MG63 (cell line): Measurements from ENCODE around the gene WDR18. TPM values are rescaled to one million over a fixed set of nuclear protein-coding genes. Genes with fewer than 3 reads are reported as not detected.
A peak's percentile ranks its signal among the peaks of the same experiment; 100 is the strongest.

Source experiments
- DNase-seq: peaks from one replicate; pipeline ENCODE4 v3.0.0-alpha.2; 2020
- H3K27me3 ChIP-seq: fragments of 250-450 bp; sonication (Bioruptor Pico); 2 replicates; pipeline ENCODE4 v1.5.1; 2020; ENCODE audit warnings: mild to moderate bottlenecking, moderate library complexity
- H3K36me3 ChIP-seq: fragments of 250-450 bp; sonication (Bioruptor Pico); 2 replicates; pipeline ENCODE4 v1.5.1; 2020; ENCODE audit warnings: mild to moderate bottlenecking, moderate library complexity
- H3K4me3 ChIP-seq: fragments of 250-450 bp; sonication (Bioruptor Pico); 2 replicates; pipeline ENCODE4 v1.5.1; 2020; ENCODE audit warnings: mild to moderate bottlenecking, moderate library complexity
- H3K9me3 ChIP-seq: fragments of 250-450 bp; sonication (Bioruptor Pico); 2 replicates; pipeline ENCODE4 v1.5.1; 2020; ENCODE audit warnings: mild to moderate bottlenecking, moderate library complexity
- total RNA-seq: library from RNA; depleted of rRNA; stranded (reverse); fragments of >200 nt; shearing (Covaris generic); gene quantifications from 2 replicates; pipeline ENCODE4 v1.2.3, GENCODE V29; 2014; ENCODE audit warnings: low replicate concordance; rRNA removed

Gene WDR18, protein sequence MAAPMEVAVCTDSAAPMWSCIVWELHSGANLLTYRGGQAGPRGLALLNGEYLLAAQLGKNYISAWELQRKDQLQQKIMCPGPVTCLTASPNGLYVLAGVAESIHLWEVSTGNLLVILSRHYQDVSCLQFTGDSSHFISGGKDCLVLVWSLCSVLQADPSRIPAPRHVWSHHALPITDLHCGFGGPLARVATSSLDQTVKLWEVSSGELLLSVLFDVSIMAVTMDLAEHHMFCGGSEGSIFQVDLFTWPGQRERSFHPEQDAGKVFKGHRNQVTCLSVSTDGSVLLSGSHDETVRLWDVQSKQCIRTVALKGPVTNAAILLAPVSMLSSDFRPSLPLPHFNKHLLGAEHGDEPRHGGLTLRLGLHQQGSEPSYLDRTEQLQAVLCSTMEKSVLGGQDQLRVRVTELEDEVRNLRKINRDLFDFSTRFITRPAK
- 37.8 and 61.8 TPM in 2 replicates for total RNA-seq

GRCh38 chr19:984165-984967, at the start of gene WDR18:
Gene WDR18, plus strand, starts transcription at chr19:984345. Its CDS starts 9 bp downstream, at chr19:984354.
- DNase-seq: peak; percentile 82
- H3K27me3 ChIP-seq: no peaks in the 10 kb centered on the region
- peak within 1 kb of the TSS; percentile 91 for H3K4me3 ChIP-seq
- H3K36me3 ChIP-seq: peaks cover 4% of the 10 kb centered on the region
- H3K9me3 ChIP-seq: no peaks in the 10 kb centered on the region

DNA sequence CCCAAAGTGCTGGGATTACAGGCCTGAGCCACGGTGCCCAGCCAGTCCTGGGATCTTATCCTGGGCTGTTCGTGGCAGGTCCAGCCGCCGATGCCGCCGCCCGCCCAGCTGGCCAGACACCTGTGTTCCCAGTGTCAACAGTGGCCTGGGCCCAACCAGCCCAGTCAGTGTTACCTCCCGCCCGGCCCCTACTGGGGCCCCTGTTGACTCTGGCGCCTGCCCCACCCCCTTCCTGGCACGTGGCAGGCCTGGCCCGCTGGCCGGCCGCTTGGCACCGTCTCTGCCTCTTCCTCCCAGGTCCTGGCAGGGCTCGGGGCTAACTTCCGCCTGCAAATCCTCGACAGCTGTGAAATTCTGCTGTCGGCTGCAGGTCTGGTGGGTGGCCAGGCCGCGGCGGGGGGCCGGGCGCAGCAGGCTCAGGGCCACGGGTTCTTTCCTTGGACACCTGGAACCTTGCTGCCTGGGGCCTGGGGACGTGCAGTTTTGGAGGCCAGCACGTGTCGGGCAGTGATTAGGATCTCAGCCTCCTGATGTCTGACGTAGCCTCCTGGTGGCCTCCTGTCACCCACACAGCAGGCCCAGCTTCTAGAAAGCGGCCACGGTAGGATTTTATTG, 49.2 kb upstream of the WDR18 start:
- Histone ChIP-seq H3K4me3 (no peak overlapping the region), H3K36me3 (no peaks in the 10 kb centered on the region), H3K27me3 (no peaks in the 10 kb centered on the region), H3K9me3 (no peaks in the 10 kb centered on the region)
- peak; percentile 93 for DNase-seq

- no peaks in the 10 kb centered on the region for H3K9me3 ChIP-seq
- H3K27me3 ChIP-seq: no peaks in the 10 kb centered on the region
- H3K4me3 ChIP-seq: no peak overlapping the region
- no peak for DNase-seq
- H3K36me3 ChIP-seq: no peaks in the 10 kb centered on the region
Measured at GRCh38 chr19:936175-936546, 48.0 kb upstream of the WDR18 start.

DNA sequence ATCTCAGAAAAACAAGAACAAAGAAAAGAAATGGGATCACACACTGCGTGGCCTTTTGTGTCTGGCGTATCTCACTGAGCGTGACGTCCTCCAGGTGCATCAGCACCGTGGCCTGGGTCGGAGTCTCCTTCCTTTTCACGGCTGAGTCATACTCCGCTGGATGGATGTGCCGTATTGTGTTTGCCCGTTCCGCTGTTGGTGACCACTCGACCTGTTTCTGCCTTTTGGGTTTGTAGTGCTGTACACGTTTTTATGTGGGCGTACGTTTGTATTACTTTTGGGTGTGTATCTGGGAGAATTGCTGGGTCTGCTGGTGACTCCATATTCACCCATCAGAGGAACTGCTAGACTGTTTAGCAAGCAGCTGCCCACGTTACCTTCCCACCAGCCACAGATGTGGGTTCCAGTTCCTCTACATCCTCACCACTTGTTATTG, 46.9 kb upstream of the WDR18 start:
- Histone ChIP-seq H3K9me3 (no peaks in the 10 kb centered on the region), H3K27me3 (no peaks in the 10 kb centered on the region), H3K4me3 (no peak overlapping the region), H3K36me3 (no peaks in the 10 kb centered on the region)
- DNase-seq: no peak

DNA sequence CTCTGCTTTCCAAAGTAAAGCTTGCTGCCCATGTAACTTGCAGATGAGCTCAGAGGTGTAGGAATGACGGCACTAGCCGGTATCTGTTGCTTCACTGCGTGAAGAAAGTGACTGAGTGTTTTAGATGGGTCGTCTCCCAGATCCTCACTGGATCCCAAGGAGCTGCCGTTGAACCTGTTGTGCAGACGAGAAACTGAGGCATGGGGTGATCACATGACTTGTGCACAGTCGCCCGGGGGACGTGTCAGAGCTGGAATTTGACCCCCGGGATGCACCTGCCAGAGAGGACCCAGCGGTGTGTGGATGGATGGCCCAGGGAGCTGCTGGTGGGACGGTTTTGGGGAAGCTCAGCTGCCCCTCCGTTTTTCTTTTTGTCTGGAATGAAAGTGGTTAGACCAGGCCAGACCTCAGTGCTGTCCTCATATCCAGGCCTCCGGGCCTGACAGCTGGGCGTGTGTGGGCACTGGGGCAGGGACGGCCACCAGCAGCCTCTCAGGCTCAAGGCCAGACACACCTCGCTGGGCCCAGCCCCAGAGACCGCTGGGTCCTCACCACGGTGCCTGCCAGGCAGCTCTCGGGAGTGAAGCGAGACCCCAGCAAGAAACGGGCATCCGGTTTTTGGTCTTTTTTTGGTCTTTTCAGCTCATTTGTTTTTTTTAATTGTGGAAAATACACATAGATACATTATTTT, 45.8 kb upstream of the WDR18 start:
- DNase-seq: no peak
- H3K9me3 ChIP-seq: no peaks in the 10 kb centered on the region
- no peak overlapping the region for H3K4me3 ChIP-seq
- H3K27me3 ChIP-seq: no peaks in the 10 kb centered on the region
- no peaks in the 10 kb centered on the region for H3K36me3 ChIP-seq

DNA sequence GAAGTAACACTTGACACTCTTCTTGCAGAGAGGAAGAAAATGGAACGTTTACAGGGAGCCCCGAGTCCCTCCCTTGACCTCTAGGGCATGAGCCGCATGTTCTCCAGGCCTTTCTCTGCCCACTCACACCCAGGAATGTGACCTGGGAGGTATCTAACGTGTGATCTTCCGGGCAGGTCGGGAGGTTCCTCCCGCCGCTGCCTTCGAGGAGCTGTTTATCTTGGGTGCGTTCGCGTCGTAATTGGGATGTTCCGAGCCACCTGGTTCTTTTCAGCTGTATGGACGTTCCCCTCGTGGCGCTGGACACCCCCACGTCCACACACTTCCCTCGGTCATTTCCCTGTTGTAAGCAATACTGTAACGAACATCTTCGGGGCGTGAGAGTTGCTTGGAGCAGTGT, 44.7 kb upstream of the WDR18 start:
- DNase-seq: no peak
- no peaks in the 10 kb centered on the region for H3K36me3 ChIP-seq
- H3K4me3 ChIP-seq: no peak overlapping the region
- no peaks in the 10 kb centered on the region for H3K27me3 ChIP-seq
- H3K9me3 ChIP-seq: no peaks in the 10 kb centered on the region

- Histone ChIP-seq H3K36me3 (no peaks in the 10 kb centered on the region), H3K9me3 (no peaks in the 10 kb centered on the region), H3K27me3 (no peaks in the 10 kb centered on the region), H3K4me3 (no peak overlapping the region)
- DNase-seq: no peak
Measured at GRCh38 chr19:939922-940321, 44.2 kb upstream of the WDR18 start.

DNA sequence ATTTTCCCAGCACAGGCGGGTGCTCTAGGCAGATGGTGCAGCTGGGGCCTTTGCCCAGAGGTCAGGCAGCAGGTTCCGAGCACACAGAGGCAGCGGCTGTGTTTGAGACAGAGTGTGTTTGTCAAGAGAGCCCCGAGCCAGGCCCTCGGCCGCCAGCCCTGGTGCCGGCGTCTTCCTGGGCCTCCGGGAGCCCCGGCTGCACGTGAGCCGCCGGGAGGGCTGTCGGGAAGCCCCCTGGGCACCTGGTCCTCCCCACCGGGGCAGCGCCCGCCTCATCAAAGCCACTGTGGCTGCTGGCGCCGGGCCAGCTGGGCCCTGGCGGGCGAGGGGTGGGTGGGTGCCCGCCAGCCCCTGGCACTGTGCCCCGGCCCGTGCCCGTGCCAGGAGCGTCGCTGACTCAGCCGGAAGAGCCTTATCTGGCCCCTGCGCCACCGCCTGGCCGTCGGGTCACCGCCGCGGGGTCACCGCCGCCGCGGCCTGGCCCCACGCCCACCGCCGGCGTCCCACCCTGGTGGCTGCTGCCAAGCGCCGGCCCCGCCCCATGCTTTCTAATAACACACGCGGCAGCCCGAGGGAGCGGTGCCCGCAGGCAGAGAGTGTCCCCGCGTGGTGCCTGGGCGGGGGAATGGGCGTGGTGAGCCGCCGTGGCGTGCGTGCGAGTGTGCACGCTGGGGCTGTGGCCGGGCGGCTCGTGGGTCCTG, 43.4 kb upstream of the WDR18 start:
- no peaks in the 10 kb centered on the region for H3K27me3 ChIP-seq
- peak overlapping the region; percentile 40 for H3K4me3 ChIP-seq
- no peaks in the 10 kb centered on the region for H3K36me3 ChIP-seq
- H3K9me3 ChIP-seq: no peaks in the 10 kb centered on the region
- peak; percentile 88 for DNase-seq

GRCh38 chr19:941292-942132, 42.6 kb upstream of the WDR18 start:
- no peaks in the 10 kb centered on the region for H3K27me3 ChIP-seq
- H3K4me3 ChIP-seq: peak overlapping the region; percentile 40
- no peaks in the 10 kb centered on the region for H3K9me3 ChIP-seq
- DNase-seq: no peak
- H3K36me3 ChIP-seq: no peaks in the 10 kb centered on the region

DNA sequence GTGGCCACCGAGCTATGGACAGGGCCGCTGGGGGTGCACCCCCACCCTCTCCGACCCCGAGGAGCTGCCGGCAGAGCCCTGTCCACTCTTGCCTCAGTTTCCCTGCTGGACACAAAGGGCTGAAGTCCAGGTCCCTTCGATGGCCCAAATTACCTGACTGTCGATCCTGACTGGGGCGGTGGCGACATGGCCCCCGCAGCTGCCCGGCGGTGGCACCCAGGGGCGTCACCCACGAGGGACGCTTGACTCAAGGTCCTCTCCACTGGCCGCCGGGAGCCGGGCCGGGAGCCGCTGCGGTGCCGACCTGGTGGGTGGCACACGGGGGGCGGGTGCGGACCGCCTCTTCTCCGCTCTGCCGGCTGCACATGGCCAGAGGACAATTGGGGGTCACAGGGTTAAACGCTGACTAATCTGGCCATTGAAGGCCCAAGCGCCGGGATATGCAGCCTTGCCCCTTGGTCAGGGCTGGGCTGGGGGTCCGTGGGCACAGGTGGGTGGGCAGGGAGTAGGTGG, 42.0 kb upstream of the WDR18 start:
- H3K27me3 ChIP-seq: no peaks in the 10 kb centered on the region

DNA sequence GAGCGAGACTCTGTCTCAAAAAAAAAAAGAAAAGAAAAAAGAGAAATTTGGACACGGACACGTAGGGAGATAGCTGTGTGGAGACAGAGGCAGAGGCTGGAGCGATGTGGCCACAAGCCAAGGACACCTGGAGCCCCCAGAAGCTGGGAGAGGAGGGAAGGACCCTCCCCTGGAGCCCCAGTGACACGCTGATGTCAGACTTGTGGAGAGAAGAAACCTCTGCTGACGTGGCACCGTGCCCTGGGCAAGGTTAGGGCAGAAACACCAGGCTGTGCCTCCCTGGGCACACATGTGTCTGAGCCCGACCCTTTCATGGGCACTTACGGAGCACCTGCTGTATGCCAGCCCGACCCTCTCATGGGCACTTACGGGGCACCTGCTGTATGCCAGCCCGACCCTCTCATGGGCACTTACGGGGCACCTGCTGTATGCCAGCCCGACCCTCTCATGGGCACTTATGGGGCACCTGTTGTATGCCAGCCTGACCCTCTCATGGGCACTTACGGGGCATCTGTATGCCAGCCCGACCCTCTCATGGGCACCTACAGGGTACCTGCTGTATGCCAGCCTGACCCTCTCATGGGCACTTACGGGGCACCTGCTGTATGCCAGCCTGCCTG, 40.5 kb upstream of the WDR18 start:
- Histone ChIP-seq H3K4me3 (no peak overlapping the region), H3K9me3 (no peaks in the 10 kb centered on the region), H3K36me3 (no peaks in the 10 kb centered on the region), H3K27me3 (no peaks in the 10 kb centered on the region)
- no peak for DNase-seq

More for the DNA sequence above, 42.0 kb upstream of the WDR18 start:
- no peak for DNase-seq
- H3K36me3 ChIP-seq: no peaks in the 10 kb centered on the region
- H3K9me3 ChIP-seq: no peaks in the 10 kb centered on the region
- H3K4me3 ChIP-seq: no peak overlapping the region

GRCh38 chr19:944171-944567, 40.0 kb upstream of the WDR18 start:
- H3K4me3 ChIP-seq: no peak overlapping the region
- no peak for DNase-seq
- no peaks in the 10 kb centered on the region for H3K36me3 ChIP-seq
- H3K9me3 ChIP-seq: no peaks in the 10 kb centered on the region
- H3K27me3 ChIP-seq: no peaks in the 10 kb centered on the region

DNA sequence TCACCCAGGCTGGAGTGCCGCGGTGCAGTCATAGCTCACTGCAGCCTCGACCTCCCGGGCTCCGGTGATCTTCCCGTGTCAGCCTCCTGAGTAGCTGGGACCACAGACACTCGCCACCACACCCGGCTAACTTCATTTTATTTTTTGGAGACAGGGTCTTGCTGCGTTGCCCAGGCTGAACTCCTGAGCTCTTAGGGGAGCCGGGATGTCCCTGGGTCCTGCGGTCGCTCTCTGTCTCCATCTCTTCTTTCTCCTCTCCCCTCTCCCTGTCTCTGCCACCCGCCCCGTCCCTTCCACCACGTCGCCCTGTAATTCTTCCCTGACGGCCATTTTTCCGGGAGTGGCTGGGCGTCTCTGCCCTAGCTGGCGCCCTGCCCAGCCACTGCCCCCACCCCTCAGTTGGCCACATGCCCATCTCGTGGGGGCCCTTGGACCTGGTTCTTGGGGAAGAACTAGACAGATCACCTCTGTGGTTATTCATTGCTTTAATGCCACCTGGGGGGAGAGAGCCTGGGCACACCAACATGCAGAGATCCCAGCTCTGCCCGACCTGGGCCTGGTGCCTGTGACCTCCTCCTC, 39.4 kb upstream of the WDR18 start:
- Histone ChIP-seq H3K27me3 (no peaks in the 10 kb centered on the region), H3K9me3 (no peaks in the 10 kb centered on the region), H3K4me3 (no peak overlapping the region), H3K36me3 (no peaks in the 10 kb centered on the region)
- DNase-seq: no peak

DNA sequence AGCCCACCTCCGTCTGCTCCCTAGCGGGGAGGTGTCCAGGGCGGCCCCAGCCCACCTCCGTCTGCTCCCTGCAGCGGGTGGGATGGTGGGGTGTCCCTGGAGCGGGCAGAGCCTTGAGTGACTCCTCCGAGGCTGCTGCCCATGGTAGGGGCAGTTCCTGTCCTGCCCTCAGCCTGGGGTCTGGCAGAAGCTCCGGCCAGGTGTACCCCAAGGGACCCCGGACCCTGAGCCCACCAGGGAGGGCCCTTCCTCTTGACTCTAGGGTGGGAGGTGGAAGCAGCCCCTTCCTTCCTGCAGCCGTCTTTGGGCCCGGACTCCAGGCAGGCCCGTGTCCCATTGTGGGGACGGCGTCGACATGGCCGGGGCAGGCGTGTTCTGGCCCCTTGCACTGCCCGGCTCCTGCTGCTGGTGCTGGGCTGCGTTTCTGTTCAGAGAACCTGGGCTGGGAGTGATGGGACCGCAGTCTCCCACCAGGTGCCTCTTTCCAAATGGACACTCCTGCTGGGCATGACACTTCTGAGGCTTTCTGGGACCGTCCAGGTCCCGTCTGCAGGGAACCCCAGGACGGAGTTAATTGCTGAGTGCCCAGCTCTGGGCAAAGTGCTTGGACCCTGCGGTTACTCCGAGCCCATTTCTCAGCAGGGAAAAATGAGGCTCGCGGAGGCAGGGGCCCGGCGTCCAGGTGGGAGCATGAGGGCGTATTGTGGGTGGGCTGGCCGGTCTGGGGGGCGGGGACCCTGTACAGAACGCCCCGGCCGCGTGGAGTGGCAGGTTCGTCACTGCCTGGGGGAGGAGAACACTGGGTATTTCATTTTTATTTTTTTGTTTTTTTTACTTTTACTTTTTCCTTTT, 38.5 kb upstream of the WDR18 start:
- Histone ChIP-seq H3K4me3 (no peak overlapping the region), H3K36me3 (no peaks in the 10 kb centered on the region), H3K27me3 (no peaks in the 10 kb centered on the region), H3K9me3 (no peaks in the 10 kb centered on the region)
- DNase-seq: no peak
